Right renal pelvis (tissue), 4 donors: Measurements from ENCODE around the gene RPP30. TPM values are rescaled to one million over a fixed set of nuclear protein-coding genes. Genes with fewer than 3 reads are reported as not detected.
"Not testable (repeated sequence)": the region's sequence is repeated elsewhere in the genome, so short reads cannot be mapped to it uniquely, and the experiment has no call there.

Experiments
- DNase-seq, 4 donors: peaks; one replicate each; pipeline ENCODE4 v3.0.0-alpha.2; 2013; ENCODE audit warnings: low read depth in 4 of 4, low spot score in 3 of 4, missing footprints in 1 of 4
- polyA plus RNA-seq, 4 donors: library from polyadenylated mRNA; unstranded; fragments of 120-200 nt; gene quantifications; one replicate each; pipeline ENCODE4 v1.2.1, GENCODE V29; 2013; ENCODE audit not compliant: insufficient read length in 4 of 4

RPP30 gene
- polyA plus RNA-seq, 4 donors: 58.5 to 65.9 (median 60.9) TPM

DNA sequence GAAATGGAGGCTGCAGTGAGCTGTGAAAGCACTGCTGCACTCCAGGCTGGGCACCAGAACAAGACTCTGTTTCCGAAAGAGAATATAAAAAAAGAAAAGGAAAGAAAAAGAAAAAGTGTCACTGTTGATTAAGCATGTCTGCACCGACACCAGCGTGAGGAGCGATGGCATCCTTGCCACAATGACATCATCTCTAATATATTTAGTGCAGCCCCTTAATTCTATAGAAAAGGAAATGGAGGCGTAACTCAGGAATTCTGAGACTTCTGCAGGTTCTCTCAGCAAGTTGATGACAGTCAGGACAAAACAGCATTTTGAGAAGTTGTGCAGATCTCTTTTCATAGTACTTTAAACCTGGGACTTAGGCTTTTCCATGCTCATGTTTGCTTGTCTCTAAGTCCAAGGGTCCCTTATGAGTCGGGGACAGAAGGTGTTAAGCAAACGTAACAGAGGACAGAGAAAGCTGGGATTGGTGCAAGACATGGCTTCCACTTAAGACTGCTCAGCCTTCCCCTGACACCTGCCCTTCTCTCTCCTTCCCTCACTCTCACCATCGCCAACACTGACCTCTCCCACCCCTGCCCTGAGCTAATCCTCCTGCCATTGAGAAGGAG is 66.0 kb downstream of the RPP30 start:
- DNase-seq: no peak

DNA sequence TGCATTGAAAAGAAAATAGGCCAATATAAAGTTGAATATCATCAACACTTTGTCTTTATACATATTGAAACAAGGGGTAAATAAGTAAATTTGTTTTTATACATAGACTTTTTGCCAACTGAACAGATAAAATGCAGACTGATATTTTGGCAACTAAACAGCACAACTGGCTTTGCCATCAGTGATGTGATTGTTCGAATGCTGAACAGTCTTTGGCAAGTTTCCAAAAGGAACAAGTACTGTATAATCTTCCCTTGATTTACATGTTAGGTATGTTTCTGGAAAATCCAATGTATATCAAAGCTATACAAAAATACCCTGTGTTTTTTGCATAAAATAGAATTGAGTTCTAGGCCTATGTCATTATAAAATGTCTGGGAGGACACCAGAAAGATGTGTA is 67.3 kb downstream of the RPP30 start:
- no peak for DNase-seq

DNA sequence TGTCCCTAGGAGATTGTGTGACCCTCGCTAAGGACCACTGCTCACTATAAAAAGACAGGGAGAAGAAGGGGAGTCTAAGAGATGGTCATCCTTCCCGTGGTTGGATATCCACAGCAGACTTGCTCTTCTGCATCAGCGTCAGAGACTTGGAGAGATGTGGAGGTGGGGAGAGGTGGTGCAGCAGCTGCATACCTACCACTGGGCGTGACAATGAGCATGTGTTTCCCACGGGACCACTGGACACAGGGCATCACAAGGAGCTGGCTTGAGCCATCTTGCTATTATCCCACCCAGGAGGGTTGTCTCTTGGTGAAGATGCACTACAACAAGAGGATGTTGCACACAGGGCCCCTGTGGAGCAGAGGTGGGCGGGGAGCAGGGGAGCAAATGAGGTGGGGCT is 67.9 kb downstream of the RPP30 start:
- no peak for DNase-seq

DNA sequence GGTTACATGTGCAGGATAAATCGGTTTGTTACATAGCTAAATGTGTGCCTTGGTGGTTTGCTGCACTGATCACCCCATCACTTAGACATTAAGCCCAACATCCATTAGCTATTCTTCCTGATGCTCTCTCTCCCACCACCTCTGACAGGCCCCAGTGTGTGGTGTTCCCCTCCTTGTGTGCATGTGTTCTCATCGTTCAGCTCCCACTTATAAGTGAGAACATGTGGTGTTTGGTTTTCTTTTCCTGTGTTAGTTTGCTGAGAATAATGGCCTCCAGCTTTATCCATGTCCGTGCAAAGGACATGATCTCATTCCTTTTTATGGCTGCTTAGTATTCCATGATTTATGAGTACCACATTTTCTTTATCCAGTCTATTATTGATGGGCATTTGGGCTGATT is 71.2 kb downstream of the RPP30 start:
- DNase-seq: not testable (repeated sequence)

DNA sequence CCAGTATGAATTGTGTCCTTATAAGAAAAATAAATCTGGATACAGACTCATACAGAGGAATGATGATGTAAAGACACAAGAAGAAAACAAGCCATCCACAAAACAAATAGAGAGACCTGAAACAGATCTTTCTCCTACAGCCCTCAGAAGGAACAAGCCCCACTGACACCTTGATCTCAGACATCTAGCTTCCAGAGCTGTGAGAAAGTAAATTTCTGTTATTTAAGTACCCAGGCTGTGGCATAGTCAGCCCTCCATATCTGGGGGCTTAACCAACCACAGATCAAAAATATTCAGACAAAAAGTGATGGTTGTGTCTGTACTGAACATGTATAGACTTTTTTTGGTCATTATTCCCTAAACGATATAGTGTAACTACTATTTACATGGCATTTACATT is 73.0 kb downstream of the RPP30 start:
- DNase-seq: no peak

DNA sequence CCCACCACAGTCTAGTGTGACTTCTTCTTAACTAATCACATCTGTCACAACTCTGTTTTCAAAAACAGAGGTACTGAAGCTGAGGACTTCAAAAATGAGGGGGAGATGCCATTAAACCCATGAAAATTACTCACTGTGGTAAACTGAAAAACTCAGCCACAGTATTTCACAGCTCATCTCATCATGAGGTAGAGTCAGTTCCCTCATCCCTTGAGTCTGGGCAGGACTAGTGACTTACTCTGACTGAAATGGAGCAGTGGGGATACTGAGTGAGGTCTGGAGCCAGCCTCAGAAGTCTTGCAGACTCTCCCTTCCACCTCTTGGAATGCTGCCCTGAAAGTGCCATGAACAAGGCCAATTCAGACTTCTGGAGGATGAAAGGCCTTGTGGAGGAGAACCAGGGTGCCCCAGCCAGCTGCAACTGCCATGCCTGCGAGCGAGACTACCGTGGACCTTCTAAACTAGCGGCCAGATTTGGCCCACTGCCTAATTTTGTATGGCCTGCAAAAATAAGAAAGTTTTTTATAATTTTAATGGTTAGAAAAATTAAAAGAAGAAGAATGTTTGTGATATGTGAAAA is 73.8 kb downstream of the RPP30 start:
- DNase-seq: no peak

DNA sequence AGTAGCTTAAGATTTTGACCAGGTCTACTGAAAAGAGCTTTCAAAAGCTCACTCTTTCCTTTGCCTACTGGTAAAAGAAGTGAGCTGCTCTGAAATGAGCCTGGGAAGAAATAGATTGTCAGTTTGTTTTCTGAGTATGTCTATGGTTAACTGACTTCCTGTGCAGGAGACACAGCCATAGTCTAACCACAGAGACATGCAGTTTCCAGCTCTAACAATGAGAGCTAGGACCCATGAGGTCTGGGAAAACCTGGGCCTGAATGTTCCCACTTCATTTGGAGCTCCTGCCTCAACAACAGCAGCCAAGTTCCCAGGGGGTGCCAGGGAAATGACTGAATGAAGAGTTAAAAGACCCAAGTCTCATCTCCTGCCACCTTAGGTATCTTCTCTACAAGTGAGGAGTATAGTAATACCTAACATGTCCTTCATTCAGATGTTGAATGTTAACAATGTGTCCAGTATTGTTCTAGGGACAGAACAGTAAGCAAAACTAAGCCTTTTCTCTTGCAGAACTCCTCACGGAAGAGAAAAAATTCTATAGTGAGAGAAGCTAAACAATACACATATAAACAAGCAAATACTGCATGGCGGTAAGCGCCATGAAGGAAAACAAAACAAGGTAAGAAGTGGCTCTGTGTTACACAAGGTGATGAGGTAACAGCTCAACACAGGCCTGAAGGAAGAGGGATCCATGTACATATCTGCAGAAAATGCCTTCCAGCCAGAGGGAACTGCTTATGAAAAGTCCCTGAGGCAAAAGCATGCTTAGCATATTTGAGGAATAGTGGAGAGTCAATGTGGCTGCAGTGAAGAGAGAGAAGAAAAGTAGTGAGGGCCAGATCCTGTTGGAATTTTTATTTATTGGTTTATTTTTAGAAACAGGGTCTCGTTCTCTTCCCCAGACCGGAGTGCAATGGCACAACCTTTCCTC is 75.5 kb downstream of the RPP30 start:
- DNase-seq: no peak

Other genes with a start within 250 kb of the RPP30 start
- gene HTR7, start 13.9 kb upstream of the RPP30 start, polyA plus RNA-seq: under 1 TPM; 0.50 to 0.83 (median 0.64) TPM
- 1 to 10 TPM in 2 of 4 donors, under 1 TPM in 2; 0.45 to 1.2 (median 0.88) TPM for gene ANKRD1, start 49.1 kb downstream of the RPP30 start, polyA plus RNA-seq